KOPT-K1 (cell line): Measurements from ENCODE around the gene FAM98C.
"Not testable (repeated sequence)": the region's sequence is repeated elsewhere in the genome, so short reads cannot be mapped to it uniquely, and the experiment has no call there.

Experiments
- H3K27ac ChIP-seq: fragments of 200-600 bp; sonication (generic); 2 replicates; pipeline ENCODE4 v1.5.1; 2016; ENCODE audit warnings: antibody characterized with exemption, mild to moderate bottlenecking, low read depth, low read length; ENCODE audit not compliant: poor library complexity, severe bottlenecking
- H3K36me3 ChIP-seq: fragments of 200-600 bp; sonication (generic); 2 replicates; pipeline ENCODE4 v1.5.1; 2017; ENCODE audit warnings: antibody characterized with exemption, mild to moderate bottlenecking, low read length, moderate library complexity; ENCODE audit not compliant: insufficient read depth
- H3K9me3 ChIP-seq: fragments of 200-600 bp; sonication (generic); 2 replicates; pipeline ENCODE4 v1.5.1; 2017; ENCODE audit warnings: antibody characterized with exemption, low read length, mild to moderate bottlenecking; ENCODE audit not compliant: insufficient read depth, poor library complexity, severe bottlenecking

Gene FAM98C

GRCh38 chr19:38402967-38403674 lies at the start of gene FAM98C:
TSS of gene FAM98C (plus strand) at chr19:38403093. CDS start at chr19:38403154, 61 bp downstream.
- no peaks in the 10 kb centered on the region for H3K36me3 ChIP-seq
- H3K27ac ChIP-seq, result peak within 1 kb of the TSS; percentile 49
- H3K9me3 ChIP-seq, result no peaks in the 10 kb centered on the region

DNA sequence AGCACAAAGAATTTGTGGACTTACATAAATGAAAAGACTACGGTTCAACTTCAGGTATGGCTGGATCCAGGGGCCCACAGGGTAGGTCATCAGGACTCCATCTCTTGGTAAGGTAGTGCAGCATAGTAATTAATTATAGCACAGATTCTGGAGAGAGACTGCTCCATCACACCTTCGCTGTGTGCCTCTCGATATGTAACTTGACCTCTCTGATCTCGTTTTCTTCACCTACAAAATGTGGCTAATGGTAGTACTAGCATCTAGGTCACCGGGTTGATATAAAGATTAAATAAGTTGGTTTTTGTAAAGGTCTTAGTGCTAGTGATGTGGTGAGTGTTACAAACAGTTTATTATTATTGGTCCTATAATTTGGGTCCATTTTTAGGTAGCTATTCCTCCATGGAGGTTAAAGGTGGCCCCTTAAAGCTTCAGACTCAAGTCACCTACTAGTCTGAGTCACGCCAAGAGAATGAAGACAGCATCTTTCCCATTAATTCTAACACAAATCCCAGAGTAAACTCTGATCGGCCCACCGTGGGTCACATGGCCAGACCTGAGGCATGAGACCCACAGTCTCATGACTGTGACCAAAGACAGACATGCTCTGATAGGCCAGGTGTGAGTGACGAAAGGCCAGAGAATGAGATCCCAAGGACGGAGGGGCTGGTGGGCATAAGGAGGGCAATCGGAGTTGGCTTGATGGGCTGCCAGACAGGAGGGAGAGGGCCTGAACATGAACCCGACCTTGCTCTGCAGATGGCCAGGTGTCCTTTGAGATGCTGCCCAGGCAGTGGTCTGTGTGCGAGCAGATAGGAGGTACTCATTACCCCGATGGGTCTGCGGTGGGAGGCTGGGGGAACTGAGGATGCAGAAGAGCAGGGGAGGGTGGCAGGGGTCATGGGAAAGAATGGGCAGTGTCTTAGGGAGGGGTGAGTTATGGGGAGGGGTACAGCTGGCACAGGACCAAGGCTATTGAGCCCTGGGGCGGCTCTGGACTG lies 46.9 kb upstream of the FAM98C start:
- Histone ChIP-seq H3K9me3 (no peaks in the 10 kb centered on the region), H3K36me3 (no peaks in the 10 kb centered on the region), H3K27ac (no peak overlapping the region)

GRCh38 chr19:38358071-38358470 lies 44.8 kb upstream of the FAM98C start:
- Histone ChIP-seq H3K36me3 (no peaks in the 10 kb centered on the region), H3K27ac (no peak overlapping the region), H3K9me3 (no peaks in the 10 kb centered on the region)

GRCh38 chr19:38359242-38360021 lies 43.5 kb upstream of the FAM98C start:
- no peak overlapping the region for H3K27ac ChIP-seq
- H3K9me3 ChIP-seq, result no peaks in the 10 kb centered on the region
- H3K36me3 ChIP-seq, result no peaks in the 10 kb centered on the region

DNA sequence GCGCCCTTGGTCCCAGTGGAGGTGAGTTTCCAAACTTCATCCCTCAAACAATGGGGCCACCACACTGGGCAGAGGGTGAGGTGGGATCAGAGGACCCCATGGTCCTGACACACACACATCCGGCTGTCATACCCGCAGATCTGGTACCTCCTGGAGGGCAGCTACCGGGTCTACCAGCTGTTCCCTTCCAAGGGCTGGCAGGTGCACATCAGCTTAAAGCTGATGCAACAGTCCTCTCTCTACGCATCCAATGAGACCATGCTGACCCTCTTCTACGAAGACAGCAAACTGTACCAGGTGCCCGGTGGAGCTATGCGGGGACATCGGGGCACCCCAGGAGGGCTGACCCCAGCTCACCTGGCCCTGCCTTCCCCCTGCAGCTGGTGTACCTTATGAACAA lies 42.5 kb upstream of the FAM98C start:
- Histone ChIP-seq H3K36me3 (no peaks in the 10 kb centered on the region), H3K27ac (no peak overlapping the region), H3K9me3 (peaks cover 9% of the 10 kb centered on the region)

DNA sequence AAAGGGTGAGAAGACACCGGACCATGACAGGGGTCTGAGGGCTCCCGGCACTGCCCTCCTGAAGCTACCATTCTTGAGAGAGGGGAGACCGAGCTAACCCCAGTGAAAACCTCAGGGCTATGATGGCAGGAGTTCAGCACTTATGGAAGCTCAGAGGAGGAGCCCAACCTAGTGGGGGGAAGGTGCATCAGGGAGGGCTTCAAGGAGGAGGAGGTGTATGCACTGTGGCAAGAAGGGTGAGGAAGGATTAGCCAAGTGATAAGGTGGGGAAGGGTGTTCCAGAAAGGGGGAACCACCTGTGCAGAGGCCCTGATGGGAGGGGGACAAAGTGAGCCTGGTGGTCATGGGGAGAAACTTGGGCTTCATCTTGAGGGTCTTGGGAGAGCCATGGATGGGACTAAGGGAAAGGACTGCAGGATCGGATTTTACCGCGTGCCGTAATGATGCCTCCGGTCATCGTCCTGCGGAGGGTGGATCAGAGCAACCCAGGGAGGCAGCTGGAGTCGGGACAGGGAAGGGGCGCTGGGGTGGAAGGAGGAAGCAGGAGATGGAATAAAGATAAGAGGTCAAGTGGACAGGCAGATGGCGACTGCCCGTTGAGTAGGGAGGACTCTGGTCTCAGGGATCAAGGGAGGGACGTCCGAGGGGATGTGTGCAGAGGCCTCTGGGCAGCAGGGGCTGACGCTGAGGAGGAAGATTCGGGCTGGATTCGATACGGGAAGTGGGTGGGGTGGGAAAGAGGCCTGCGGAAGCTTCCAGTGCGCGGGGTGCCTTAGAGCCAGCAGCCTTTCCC lies 41.9 kb upstream of the FAM98C start:
- H3K27ac ChIP-seq, result no peak overlapping the region
- peaks cover 9% of the 10 kb centered on the region for H3K9me3 ChIP-seq
- no peaks in the 10 kb centered on the region for H3K36me3 ChIP-seq

- Histone ChIP-seq H3K9me3 (peaks cover 9% of the 10 kb centered on the region), H3K36me3 (no peaks in the 10 kb centered on the region), H3K27ac (no peak overlapping the region)
Measured at GRCh38 chr19:38361633-38362075, 41.2 kb upstream of the FAM98C start.

DNA sequence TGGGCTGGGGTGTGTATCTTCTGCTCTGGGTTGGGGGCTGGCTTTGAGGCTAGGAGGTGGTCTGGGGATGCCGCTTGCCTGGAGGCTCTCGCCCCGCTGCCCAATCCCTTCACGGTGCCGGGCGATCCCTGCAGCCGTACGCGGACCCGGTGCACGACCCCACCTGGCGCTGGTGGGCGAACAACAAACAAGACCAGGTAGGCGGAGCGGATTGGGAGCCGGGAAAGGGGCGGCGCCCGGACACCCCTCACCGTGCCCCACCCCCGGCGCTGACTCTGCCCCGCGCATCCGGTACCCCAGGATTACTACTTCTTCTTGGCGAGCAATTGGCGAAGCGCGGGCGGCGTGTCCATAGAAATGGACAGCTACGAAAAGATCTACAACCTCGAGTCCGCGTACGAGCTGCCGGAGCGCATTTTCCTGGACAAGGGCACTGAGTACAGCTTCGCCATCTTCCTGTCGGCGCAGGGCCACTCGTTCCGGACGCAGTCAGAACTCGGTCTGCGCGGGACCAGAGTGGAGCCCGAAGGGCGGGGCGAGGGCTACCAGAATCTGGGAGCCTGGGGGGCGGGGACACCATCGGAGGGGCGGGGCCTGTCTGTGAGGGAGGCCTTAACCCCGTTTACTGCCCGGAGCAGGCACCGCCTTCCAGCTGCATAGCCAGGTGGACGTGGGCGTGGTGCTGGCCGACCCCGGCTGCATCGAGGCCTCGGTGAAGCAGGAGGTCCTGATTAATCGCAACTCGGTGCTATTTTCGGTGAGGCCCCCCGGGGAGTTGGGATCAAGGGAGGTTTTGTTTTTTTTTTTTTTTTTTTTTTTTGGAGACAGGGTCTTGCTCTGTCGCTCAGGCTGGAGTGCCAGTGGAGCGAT lies 40.6 kb upstream of the FAM98C start:
- H3K36me3 ChIP-seq, result no peaks in the 10 kb centered on the region
- peaks cover 9% of the 10 kb centered on the region for H3K9me3 ChIP-seq
- no peak overlapping the region for H3K27ac ChIP-seq

- not testable (repeated sequence) for H3K27ac ChIP-seq, H3K36me3 ChIP-seq, H3K9me3 ChIP-seq
Measured at GRCh38 chr19:38362946-38363688, 39.8 kb upstream of the FAM98C start.

GRCh38 chr19:38367041-38367440 lies 35.9 kb upstream of the FAM98C start:
- H3K27ac ChIP-seq, result no peak overlapping the region
- no peaks in the 10 kb centered on the region for H3K36me3 ChIP-seq
- peaks cover 9% of the 10 kb centered on the region for H3K9me3 ChIP-seq

GRCh38 chr19:38369584-38369983 lies 33.3 kb upstream of the FAM98C start:
- H3K27ac ChIP-seq, result no peak overlapping the region
- peaks cover 8% of the 10 kb centered on the region for H3K9me3 ChIP-seq
- no peaks in the 10 kb centered on the region for H3K36me3 ChIP-seq

GRCh38 chr19:38370299-38370698 lies 32.6 kb upstream of the FAM98C start:
- Histone ChIP-seq H3K27ac (no peak overlapping the region), H3K9me3 (peaks cover 1% of the 10 kb centered on the region)

GRCh38 chr19:38371081-38371480 lies 31.8 kb upstream of the FAM98C start:
- Histone ChIP-seq H3K27ac (no peak overlapping the region), H3K9me3 (no peaks in the 10 kb centered on the region), H3K36me3 (peaks cover under 1% of the 10 kb centered on the region; the same call in 1 of the 2 replicates)

More at GRCh38 chr19:38370299-38370698, 32.6 kb upstream of the FAM98C start:
- no peaks in the 10 kb centered on the region for H3K36me3 ChIP-seq
